Measurements from ENCODE around the gene VAMP3. TPM values are rescaled to one million over a fixed set of nuclear protein-coding genes. Genes with fewer than 3 reads are reported as not detected.

The VAMP3 gene
- total RNA-seq, 1 donor from 2014 or later, result 63.9 TPM

DNA sequence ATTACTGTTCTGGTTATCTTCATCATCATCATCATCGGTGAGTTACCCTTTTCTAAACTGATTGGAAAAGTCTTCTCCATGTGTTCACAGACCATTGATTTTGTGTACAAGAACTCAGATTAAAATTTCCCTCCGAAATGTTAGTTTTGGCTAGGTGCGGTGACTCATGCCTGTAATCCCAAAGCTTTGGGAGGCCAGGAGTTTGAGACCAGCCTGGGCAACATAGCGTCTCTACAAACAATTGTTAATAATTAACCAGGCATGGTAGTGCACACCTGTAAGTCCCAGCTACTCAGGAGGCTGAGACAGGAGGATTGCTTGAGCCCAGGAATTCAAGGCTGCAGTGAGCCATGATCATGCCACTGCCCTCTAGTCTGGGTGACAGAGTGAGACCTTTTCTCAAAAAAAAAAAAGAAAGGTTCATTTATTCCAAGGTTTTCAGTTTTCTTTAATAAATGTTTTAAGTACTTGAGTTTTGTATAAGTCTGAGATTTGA, 7.1 kb downstream of the VAMP3 start:
- peaks cover 14% of the 10 kb centered on the region for H3K4me1 Mint-ChIP-seq
- no peak overlapping the region for H3K27ac Mint-ChIP-seq (ENCODE audit: unreplicated experiment)
- H3K4me3 Mint-ChIP-seq, result no peak overlapping the region
- no peak for DNase-seq (ENCODE audit: low read depth, low spot score)
- TF ChIP-seq, protein P1, sequence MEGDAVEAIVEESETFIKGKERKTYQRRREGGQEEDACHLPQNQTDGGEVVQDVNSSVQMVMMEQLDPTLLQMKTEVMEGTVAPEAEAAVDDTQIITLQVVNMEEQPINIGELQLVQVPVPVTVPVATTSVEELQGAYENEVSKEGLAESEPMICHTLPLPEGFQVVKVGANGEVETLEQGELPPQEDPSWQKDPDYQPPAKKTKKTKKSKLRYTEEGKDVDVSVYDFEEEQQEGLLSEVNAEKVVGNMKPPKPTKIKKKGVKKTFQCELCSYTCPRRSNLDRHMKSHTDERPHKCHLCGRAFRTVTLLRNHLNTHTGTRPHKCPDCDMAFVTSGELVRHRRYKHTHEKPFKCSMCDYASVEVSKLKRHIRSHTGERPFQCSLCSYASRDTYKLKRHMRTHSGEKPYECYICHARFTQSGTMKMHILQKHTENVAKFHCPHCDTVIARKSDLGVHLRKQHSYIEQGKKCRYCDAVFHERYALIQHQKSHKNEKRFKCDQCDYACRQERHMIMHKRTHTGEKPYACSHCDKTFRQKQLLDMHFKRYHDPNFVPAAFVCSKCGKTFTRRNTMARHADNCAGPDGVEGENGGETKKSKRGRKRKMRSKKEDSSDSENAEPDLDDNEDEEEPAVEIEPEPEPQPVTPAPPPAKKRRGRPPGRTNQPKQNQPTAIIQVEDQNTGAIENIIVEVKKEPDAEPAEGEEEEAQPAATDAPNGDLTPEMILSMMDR (conservative IDR thresholded peaks at IDR 0.05), result no peak
- no peaks in the 10 kb centered on the region for H3K9me3 Mint-ChIP-seq
- peaks cover 10% of the 10 kb centered on the region for H3K36me3 Mint-ChIP-seq (ENCODE audit: low read depth)
- H3K27me3 Mint-ChIP-seq (ENCODE audit: low read depth), result no peaks in the 10 kb centered on the region

DNA sequence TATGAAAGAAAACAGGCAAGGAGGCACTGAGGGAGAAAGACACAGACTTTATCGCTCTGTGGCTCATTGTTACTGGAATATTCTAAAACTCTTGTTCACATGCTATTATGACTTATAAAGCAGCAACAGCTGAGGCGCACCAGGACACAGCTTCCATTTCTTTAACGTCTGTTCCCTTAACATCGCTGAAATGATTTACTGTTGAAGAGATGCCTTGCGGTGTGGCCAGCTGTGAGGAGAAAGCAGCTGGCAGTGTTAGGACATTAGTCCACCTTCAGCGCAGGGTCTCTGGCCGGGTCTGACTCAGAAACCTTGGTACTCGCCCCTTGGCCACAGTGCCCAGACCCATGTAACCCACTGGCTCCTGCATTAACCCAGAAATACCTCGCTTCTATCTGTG, 9.9 kb downstream of the VAMP3 start:
- Mint-ChIP-seq H3K27ac (ENCODE audit: unreplicated experiment) (no peak overlapping the region), H3K36me3 (ENCODE audit: low read depth) (peaks cover 12% of the 10 kb centered on the region), H3K4me3 (peak overlapping the region; percentile 47), H3K27me3 (ENCODE audit: low read depth) (no peaks in the 10 kb centered on the region), H3K4me1 (peaks cover 5% of the 10 kb centered on the region), H3K9me3 (peaks cover 5% of the 10 kb centered on the region)
- TF ChIP-seq, protein P1 (conservative IDR thresholded peaks at IDR 0.05), result no peak
- no peak for DNase-seq (ENCODE audit: low read depth, low spot score)

DNA sequence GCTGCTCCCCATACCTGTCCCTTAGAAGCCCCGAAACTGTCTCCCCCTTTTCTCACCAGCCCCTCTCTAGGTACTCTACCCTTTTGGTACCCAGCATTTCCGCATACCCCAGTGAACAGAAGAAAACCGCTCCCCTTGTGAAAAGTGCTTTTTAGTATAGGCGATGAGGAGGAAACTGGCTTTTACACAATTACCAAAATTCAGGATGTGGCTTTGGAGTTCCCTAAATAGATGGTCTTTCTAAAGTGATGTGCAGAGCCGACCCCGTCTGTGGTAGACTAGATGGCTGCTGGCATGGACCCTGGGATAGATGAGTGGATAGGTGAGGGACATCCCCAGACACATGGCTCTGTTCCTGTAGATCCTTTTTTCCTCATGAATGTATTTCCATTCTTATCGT, 10.4 kb downstream of the VAMP3 start:
- H3K9me3 Mint-ChIP-seq, result peaks cover 7% of the 10 kb centered on the region
- DNase-seq (ENCODE audit: low read depth, low spot score), result no peak
- peaks cover 5% of the 10 kb centered on the region for H3K4me1 Mint-ChIP-seq
- TF ChIP-seq, protein P1 (conservative IDR thresholded peaks at IDR 0.05), result no peak
- peak overlapping the region; percentile 47 for H3K4me3 Mint-ChIP-seq
- no peaks in the 10 kb centered on the region for H3K27me3 Mint-ChIP-seq (ENCODE audit: low read depth)
- peaks cover 14% of the 10 kb centered on the region for H3K36me3 Mint-ChIP-seq (ENCODE audit: low read depth)
- H3K27ac Mint-ChIP-seq (ENCODE audit: unreplicated experiment), result no peak overlapping the region

DNA sequence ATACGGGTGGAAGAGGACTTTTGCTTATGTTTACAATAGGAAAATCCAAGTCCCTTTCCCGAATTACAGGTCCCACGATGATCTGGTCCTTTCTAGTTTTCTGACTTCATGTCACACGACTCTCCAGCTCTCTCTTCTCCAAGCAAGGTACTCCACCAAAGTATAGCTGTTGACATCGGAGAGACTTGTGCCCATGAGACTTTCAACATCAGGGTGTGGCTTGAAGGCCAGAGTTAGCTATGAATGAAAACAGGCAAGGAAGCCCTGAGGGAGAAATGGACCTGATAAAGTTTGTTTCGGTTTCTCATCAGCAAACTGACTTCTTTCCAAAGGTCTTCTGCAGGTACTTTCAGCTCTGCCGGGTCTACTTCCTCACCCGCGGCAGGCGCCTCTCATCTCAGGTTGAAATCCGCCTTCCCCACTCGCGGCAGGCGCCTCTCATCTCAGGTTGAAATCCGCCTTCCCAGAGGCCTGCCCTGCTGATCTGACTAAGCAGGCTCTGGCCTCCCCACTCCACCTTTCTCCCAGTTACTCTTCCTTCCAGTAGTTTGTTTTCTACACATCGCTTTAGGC, 10.9 kb downstream of the VAMP3 start:
- no peak overlapping the region for H3K27ac Mint-ChIP-seq (ENCODE audit: unreplicated experiment)
- H3K4me3 Mint-ChIP-seq, result peak overlapping the region; percentile 47
- H3K36me3 Mint-ChIP-seq (ENCODE audit: low read depth), result peaks cover 14% of the 10 kb centered on the region
- peaks cover 5% of the 10 kb centered on the region for H3K4me1 Mint-ChIP-seq
- H3K27me3 Mint-ChIP-seq (ENCODE audit: low read depth), result no peaks in the 10 kb centered on the region
- TF ChIP-seq, protein P1 (conservative IDR thresholded peaks at IDR 0.05), result no peak
- DNase-seq (ENCODE audit: low read depth, low spot score), result no peak
- peaks cover 7% of the 10 kb centered on the region for H3K9me3 Mint-ChIP-seq

DNA sequence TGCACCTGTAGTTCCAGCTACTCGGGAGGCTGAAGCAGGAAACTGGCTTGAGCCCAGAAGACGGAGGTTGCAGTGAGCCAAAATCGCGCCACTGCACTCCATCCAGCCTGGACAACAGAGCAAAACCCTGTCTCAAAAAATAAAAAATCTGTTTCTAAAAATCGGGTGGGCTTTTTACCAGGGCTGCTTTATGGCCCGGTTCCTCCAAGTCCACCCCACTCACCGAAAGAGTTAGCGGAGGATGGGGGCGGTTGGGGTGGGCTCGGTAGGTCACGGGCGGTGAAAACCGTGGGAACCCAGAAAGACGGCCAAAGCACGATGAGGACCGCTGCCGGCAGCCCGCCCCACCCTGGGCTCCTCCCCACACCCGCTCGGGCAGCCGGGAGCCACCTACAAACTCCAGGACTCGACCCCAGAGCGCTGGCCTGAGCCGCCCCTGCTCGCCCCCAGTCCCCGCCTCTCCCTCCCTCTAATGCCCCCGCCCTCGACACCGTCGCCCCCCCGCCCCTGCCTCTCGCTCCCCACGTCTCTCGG, 12.1 kb downstream of the VAMP3 start:
- Mint-ChIP-seq H3K9me3 (peaks cover 7% of the 10 kb centered on the region), H3K36me3 (ENCODE audit: low read depth) (peaks cover 16% of the 10 kb centered on the region), H3K4me3 (peak overlapping the region; percentile 86), H3K27me3 (ENCODE audit: low read depth) (no peaks in the 10 kb centered on the region), H3K4me1 (peaks cover 5% of the 10 kb centered on the region), H3K27ac (ENCODE audit: unreplicated experiment) (peak overlapping the region; percentile 27)
- peak; percentile 54 for DNase-seq (ENCODE audit: low read depth, low spot score)
- TF ChIP-seq, protein P1 (conservative IDR thresholded peaks at IDR 0.05), result no peak

Measured in neural crest cell (in vitro differentiated cells).